Mesendoderm (in vitro differentiated cells): ENCODE results near the gene C12orf57. TPM values are rescaled to one million over a fixed set of nuclear protein-coding genes. Genes with fewer than 3 reads are reported as not detected.

Source experiments
- DNase-seq: peaks from one replicate; pipeline ENCODE4 v3.0.0; 2013
- H2AK5ac ChIP-seq: 2 replicates; pipeline ENCODE4 v1.6.1; 2013; ENCODE audit warnings: low read length, inconsistent platforms
- H2BK120ac ChIP-seq: 2 replicates; pipeline ENCODE4 v1.6.1; 2013; ENCODE audit warnings: low read depth, mild to moderate bottlenecking, low read length, moderate library complexity, mixed read lengths
- H2BK15ac ChIP-seq: replicated peaks from 2 replicates; pipeline ENCODE4 v1.6.1; 2013; ENCODE audit warnings: low read depth, mild to moderate bottlenecking, moderate library complexity
- H2BK5ac ChIP-seq: 2 replicates; pipeline ENCODE4 v1.6.1; 2013; ENCODE audit warnings: low read length, inconsistent platforms
- H3K18ac ChIP-seq: 2 replicates; pipeline ENCODE4 v1.6.1; 2013; ENCODE audit warnings: mild to moderate bottlenecking, low read length, mixed read lengths
- H3K23ac ChIP-seq: one replicate; pipeline ENCODE4 v1.6.1; 2013; ENCODE audit warnings: low read length
- H3K27ac ChIP-seq: 2 replicates; pipeline ENCODE4 v1.5.1; 2013; ENCODE audit warnings: low read depth, mild to moderate bottlenecking, inconsistent platforms, low read length, moderate library complexity
- H3K27me3 ChIP-seq: 2 replicates; pipeline ENCODE4 v1.6.1; 2013; ENCODE audit warnings: low read length, control low read depth, mild to moderate bottlenecking, inconsistent platforms; ENCODE audit not compliant: insufficient read depth, poor library complexity
- H3K36me3 ChIP-seq: 2 replicates; pipeline ENCODE4 v1.6.1; 2013; ENCODE audit warnings: low read length, inconsistent platforms; ENCODE audit not compliant: control insufficient read depth, insufficient read depth
- H3K4ac ChIP-seq: one replicate; pipeline ENCODE4 v1.6.1; 2013; ENCODE audit warnings: low read depth, mild to moderate bottlenecking, low read length, moderate library complexity
- H3K4me1 ChIP-seq: 2 replicates; pipeline ENCODE4 v1.6.1; 2013; ENCODE audit warnings: low read depth, low read length, inconsistent platforms; ENCODE audit not compliant: control insufficient read depth
- H3K4me2 ChIP-seq: 2 replicates; pipeline ENCODE4 v1.6.1; 2013; ENCODE audit warnings: low read length
- H3K4me3 ChIP-seq: 2 replicates; pipeline ENCODE4 v1.5.1; 2013; ENCODE audit warnings: mild to moderate bottlenecking, low read length
- H3K56ac ChIP-seq: one replicate; pipeline ENCODE4 v1.6.1; 2013; ENCODE audit warnings: low read length
- H3K79me1 ChIP-seq: 2 replicates; pipeline ENCODE4 v1.6.1; 2013; ENCODE audit warnings: low read length, inconsistent platforms
- H3K79me2 ChIP-seq: 2 replicates; pipeline ENCODE4 v1.6.1; 2013; ENCODE audit warnings: mild to moderate bottlenecking, low read length; ENCODE audit not compliant: control insufficient read depth, insufficient read depth
- H3K9ac ChIP-seq: 2 replicates; pipeline ENCODE4 v1.6.1; 2013; ENCODE audit warnings: low read length, inconsistent platforms
- H4K5ac ChIP-seq: one replicate; pipeline ENCODE4 v1.6.1; 2013; ENCODE audit warnings: low read length
- H4K8ac ChIP-seq: one replicate; pipeline ENCODE4 v1.6.1; 2013; ENCODE audit warnings: low read depth, mild to moderate bottlenecking, control low read depth, low read length, moderate library complexity
- WGBS: extraction: QIAGEN DNeasy Blood & Tissue Kit; methylation state at CpG from one replicate; pipeline ENCODE4 v1.1.7; 2013; ENCODE audit warnings: low lambda C conversion rate, missing lambda C conversion rate; ENCODE audit not compliant: insufficient coverage; ENCODE audit errors: extremely low coverage; 5-methylcytosine and 5-hydroxymethylcytosine counted together
- polyA plus RNA-seq, 2 experiments: library from polyadenylated mRNA; stranded (reverse); fragments of 200-250 nt; gene quantifications; one replicate each; pipeline ENCODE4 v1.2.3, GENCODE V29; 2013

C12orf57 gene, protein sequence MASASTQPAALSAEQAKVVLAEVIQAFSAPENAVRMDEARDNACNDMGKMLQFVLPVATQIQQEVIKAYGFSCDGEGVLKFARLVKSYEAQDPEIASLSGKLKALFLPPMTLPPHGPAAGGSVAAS
- 146 TPM for polyA plus RNA-seq (2013, experiment 1 of 2)
- polyA plus RNA-seq (2013, experiment 2 of 2) = 141 TPM

DNA sequence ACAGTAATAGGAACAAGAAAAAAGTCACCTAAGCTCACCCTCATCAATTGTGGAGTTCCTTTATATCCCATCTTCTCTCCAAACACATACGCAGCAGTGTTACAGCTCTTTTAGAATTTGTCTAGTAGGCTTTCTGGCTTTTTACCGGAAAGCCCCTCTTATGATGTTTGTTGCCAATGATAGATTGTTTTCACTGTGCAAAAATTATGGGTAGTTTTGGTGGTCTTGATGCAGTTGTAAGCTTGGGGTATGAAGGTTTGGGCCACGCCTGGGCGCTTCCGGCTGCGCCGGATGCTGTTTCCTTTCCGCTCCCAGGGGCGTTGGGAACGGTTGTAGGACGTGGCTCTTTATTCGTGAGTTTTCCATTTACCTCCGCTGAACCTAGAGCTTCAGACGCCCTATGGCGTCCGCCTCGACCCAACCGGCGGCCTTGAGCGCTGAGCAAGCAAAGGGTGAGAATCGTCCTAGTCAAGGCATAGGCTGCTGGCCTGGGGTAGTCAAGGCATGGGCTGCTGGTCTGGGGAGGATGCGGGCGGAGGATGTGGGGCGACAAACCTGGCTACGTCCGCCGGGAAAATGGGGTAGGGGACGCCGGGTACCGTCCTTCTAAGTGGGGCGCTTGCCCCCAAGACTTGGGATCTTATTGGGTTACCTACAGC lies at the start of gene C12orf57, which contains the start of gene RNU7-1:
Gene C12orf57 (plus strand): TSS at position 301 of the 659 bp plus-strand sequence. CDS start 100 bp downstream, at position 401.
Gene RNU7-1 (plus strand): TSS at position 95 of the 659 bp plus-strand sequence.
- Histone ChIP-seq H3K36me3 (peaks cover 4% of the 10 kb centered on the region), H4K8ac (no peak within 1 kb of the TSS), H3K79me1 (peaks cover 3% of the 10 kb centered on the region), H2BK5ac (peak within 1 kb of the TSS; percentile 90), H2BK120ac (no peak within 1 kb of the TSS), H3K23ac (peak within 1 kb of the TSS; percentile 98), H3K27me3 (no peaks in the 10 kb centered on the region), H2AK5ac (peak within 1 kb of the TSS; percentile 86), H3K56ac (peak within 1 kb of the TSS; percentile 99), H3K9ac (peak within 1 kb of the TSS; percentile 99), H3K18ac (peak within 1 kb of the TSS; percentile 12), H3K4me3 (peak within 1 kb of the TSS; percentile 75), H3K4me1 (peaks cover 2% of the 10 kb centered on the region), H2BK15ac (no peak within 1 kb of the TSS), H4K5ac (no peak within 1 kb of the TSS), H3K27ac (peak within 1 kb of the TSS; percentile 87), H3K4ac (peak within 1 kb of the TSS; percentile 71), H3K79me2 (no peaks in the 10 kb centered on the region), H3K4me2 (peak within 1 kb of the TSS; percentile 95)
- peak; percentile 99 for DNase-seq
- WGBS = no CpG with 5 or more reads among the region's 31 CpGs

GRCh38 chr12:6894321-6894720 lies 49.5 kb upstream of the C12orf57 start:
- no peaks in the 10 kb centered on the region for H3K79me1 ChIP-seq
- H4K8ac ChIP-seq = no peak overlapping the region
- no peak overlapping the region for H3K4me2 ChIP-seq
- no peak overlapping the region for H2BK5ac ChIP-seq
- H3K36me3 ChIP-seq = no peaks in the 10 kb centered on the region
- DNase-seq = no peak
- no peak overlapping the region for H3K27ac ChIP-seq
- H3K4ac ChIP-seq = no peak overlapping the region
- H3K18ac ChIP-seq = no peak overlapping the region
- peaks cover 4% of the 10 kb centered on the region for H3K4me1 ChIP-seq
- H3K4me3 ChIP-seq = no peak overlapping the region
- H2BK15ac ChIP-seq = no peak overlapping the region
- no peak overlapping the region for H3K23ac ChIP-seq
- H3K27me3 ChIP-seq = no peaks in the 10 kb centered on the region
- no peak overlapping the region for H3K9ac ChIP-seq
- no CpG with 5 or more reads among the region's 3 CpGs for WGBS
- H2BK120ac ChIP-seq = no peak overlapping the region
- no peak overlapping the region for H4K5ac ChIP-seq
- H3K79me2 ChIP-seq = no peaks in the 10 kb centered on the region
- H2AK5ac ChIP-seq = no peak overlapping the region
- no peak overlapping the region for H3K56ac ChIP-seq

DNA sequence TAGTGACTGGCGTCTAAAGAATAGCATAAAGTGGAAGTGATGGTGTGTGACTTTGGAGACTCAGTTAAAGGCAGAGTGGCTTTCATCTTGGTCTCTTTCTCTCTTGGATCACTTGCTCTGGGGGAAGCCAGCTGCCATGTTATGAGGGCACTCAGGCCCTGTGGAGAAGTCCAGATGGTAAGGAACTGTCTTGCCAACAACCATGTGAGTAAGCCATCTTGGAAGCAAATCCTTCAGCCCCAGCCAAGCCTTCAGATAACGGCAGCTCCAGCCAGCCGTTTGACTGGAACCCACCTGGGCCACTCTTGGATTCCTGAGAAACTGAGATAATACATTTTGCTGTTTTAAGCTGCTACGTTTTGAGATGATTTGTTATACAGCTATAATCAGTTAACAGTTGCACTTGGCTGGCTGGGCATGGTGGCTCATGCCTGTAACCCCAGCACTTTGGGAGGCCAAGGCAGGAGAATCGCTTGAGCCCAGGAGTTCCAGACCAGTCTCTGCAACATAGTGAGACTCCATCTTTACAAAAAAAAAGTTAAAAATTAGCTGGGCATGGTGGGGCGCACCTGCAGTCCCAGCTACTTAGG lies 46.9 kb upstream of the C12orf57 start:
- Histone ChIP-seq H3K4me3 (no peak overlapping the region), H2BK15ac (no peak overlapping the region), H2BK5ac (no peak overlapping the region), H3K18ac (no peak overlapping the region), H3K36me3 (no peaks in the 10 kb centered on the region), H3K9ac (no peak overlapping the region), H3K4ac (no peak overlapping the region), H4K8ac (no peak overlapping the region), H3K23ac (no peak overlapping the region), H3K27me3 (no peaks in the 10 kb centered on the region), H3K56ac (no peak overlapping the region), H4K5ac (no peak overlapping the region), H3K79me1 (no peaks in the 10 kb centered on the region), H3K4me1 (no peaks in the 10 kb centered on the region), H2AK5ac (no peak overlapping the region), H3K4me2 (no peak overlapping the region), H3K79me2 (no peaks in the 10 kb centered on the region), H3K27ac (no peak overlapping the region), H2BK120ac (no peak overlapping the region)
- no CpG with 5 or more reads among the region's 6 CpGs for WGBS
- DNase-seq = no peak

DNA sequence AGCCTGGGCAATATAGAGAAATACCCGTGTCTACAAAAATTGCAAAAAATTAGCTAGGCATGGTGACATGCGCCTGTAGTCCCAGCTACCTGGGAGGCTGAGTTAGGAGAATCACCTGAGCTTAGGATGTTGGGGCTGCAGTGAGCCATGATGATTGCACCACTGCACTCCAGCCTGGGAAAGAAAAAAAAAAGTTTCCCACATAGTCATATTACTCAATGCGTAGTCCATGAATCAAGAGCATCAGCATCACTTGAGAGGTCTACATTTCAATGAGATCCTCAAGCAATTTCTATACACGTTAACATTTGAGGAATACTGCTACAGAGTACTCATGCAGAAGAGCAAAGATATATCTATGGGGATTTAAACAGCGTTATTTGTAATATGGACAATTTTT lies 44.4 kb upstream of the C12orf57 start:
- Histone ChIP-seq H3K4me1 (no peaks in the 10 kb centered on the region), H3K56ac (no peak overlapping the region), H3K23ac (no peak overlapping the region), H2BK5ac (no peak overlapping the region), H3K4ac (no peak overlapping the region), H3K4me3 (no peak overlapping the region), H2BK15ac (no peak overlapping the region), H2BK120ac (no peak overlapping the region), H3K9ac (no peak overlapping the region), H2AK5ac (no peak overlapping the region), H3K18ac (no peak overlapping the region), H4K8ac (no peak overlapping the region), H3K36me3 (no peaks in the 10 kb centered on the region), H3K79me2 (no peaks in the 10 kb centered on the region), H3K4me2 (no peak overlapping the region), H3K27me3 (no peaks in the 10 kb centered on the region), H4K5ac (no peak overlapping the region), H3K27ac (no peak overlapping the region), H3K79me1 (no peaks in the 10 kb centered on the region)
- no peak for DNase-seq
- WGBS = no CpG with 5 or more reads among the region's 5 CpGs

DNA sequence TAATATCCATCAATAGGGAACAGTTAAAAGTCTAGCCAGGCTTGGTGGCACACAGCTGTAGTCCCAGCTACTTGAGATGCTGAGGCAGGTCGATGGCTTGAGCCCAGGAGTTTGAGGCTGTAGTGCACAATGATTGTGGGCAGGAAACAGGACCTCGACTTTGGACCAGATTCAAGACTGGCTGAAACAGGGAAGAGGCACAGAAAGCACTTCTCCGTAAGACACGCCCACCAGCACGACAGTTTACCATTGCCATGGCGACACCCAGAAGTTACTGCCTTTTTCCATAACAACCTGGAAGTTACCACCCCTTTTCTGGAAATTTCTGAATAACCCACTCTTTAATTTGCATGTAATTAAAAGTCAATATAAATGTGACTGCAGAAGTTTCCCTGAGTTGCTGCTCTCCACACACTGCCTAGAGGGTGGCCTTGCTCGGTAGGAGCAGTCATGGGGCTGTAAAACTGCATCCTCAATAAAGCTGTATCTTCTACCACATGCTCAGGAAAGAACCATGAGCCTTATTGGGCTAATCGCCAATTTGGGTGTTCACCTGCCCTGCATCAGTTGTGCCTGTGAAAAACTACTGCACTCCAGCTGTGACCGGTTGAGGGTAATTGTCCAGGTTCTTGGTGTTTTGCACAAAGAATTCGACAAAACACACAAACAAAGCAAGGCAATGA lies 43.8 kb upstream of the C12orf57 start:
- no peaks in the 10 kb centered on the region for H3K79me1 ChIP-seq
- no CpG with 5 or more reads among the region's 10 CpGs for WGBS
- no peaks in the 10 kb centered on the region for H3K36me3 ChIP-seq
- no peak overlapping the region for H3K4me2 ChIP-seq
- H2AK5ac ChIP-seq = no peak overlapping the region
- H3K27ac ChIP-seq = no peak overlapping the region
- no peak overlapping the region for H3K23ac ChIP-seq
- no peak overlapping the region for H4K5ac ChIP-seq
- H3K9ac ChIP-seq = no peak overlapping the region
- no peak overlapping the region for H2BK15ac ChIP-seq
- no peak overlapping the region for H2BK120ac ChIP-seq
- H3K27me3 ChIP-seq = no peaks in the 10 kb centered on the region
- H3K4me3 ChIP-seq = no peak overlapping the region
- no peak overlapping the region for H3K56ac ChIP-seq
- no peak overlapping the region for H3K4ac ChIP-seq
- H3K4me1 ChIP-seq = no peaks in the 10 kb centered on the region
- H3K79me2 ChIP-seq = no peaks in the 10 kb centered on the region
- H2BK5ac ChIP-seq = no peak overlapping the region
- H3K18ac ChIP-seq = no peak overlapping the region
- H4K8ac ChIP-seq = no peak overlapping the region
- DNase-seq = peak; percentile 78
